ENCODE measurements around the gene PAX3. TPM values are rescaled to one million over a fixed set of nuclear protein-coding genes. Genes with fewer than 3 reads are reported as not detected.

The PAX3 gene
- total RNA-seq, 1 donor from 2014 or later = 0.25 TPM

- no peak overlapping the region for H3K4me3 Mint-ChIP-seq
- DNase-seq (ENCODE audit: low spot score in 2 of 2, unreplicated experiment in 2 of 2) = no peak
- no peaks in the 10 kb centered on the region for H3K36me3 Mint-ChIP-seq
- H3K27me3 Mint-ChIP-seq (ENCODE audit: low read depth) = peaks cover 83% of the 10 kb centered on the region
- no peak for TF ChIP-seq CTCF (IDR thresholded peaks at IDR 0.05; ENCODE audit: unreplicated experiment)
- no peak overlapping the region for H3K27ac Mint-ChIP-seq
- peaks cover 10% of the 10 kb centered on the region for H3K4me1 Mint-ChIP-seq
- no peaks in the 10 kb centered on the region for H3K9me3 Mint-ChIP-seq
Measured at GRCh38 chr2:222315443-222316121, 16.8 kb upstream of the PAX3 start.

GRCh38 chr2:222313816-222314215 is 15.0 kb upstream of the PAX3 start:
- no peak overlapping the region for H3K27ac Mint-ChIP-seq
- peaks cover 5% of the 10 kb centered on the region for H3K4me1 Mint-ChIP-seq
- no peak for TF ChIP-seq CTCF (IDR thresholded peaks at IDR 0.05; ENCODE audit: unreplicated experiment)
- no peaks in the 10 kb centered on the region for H3K9me3 Mint-ChIP-seq
- peaks cover 96% of the 10 kb centered on the region for H3K27me3 Mint-ChIP-seq (ENCODE audit: low read depth)
- no peaks in the 10 kb centered on the region for H3K36me3 Mint-ChIP-seq
- H3K4me3 Mint-ChIP-seq = no peak overlapping the region
- DNase-seq (ENCODE audit: low spot score in 2 of 2, unreplicated experiment in 2 of 2) = no peak

- no peak overlapping the region for H3K27ac Mint-ChIP-seq
- H3K36me3 Mint-ChIP-seq = no peaks in the 10 kb centered on the region
- peak in 1 of 2 experiments; percentile 38 for DNase-seq (ENCODE audit: low spot score in 2 of 2, unreplicated experiment in 2 of 2)
- peaks cover 100% of the 10 kb centered on the region for H3K27me3 Mint-ChIP-seq (ENCODE audit: low read depth)
- no peak for TF ChIP-seq CTCF (IDR thresholded peaks at IDR 0.05; ENCODE audit: unreplicated experiment)
- peaks cover 4% of the 10 kb centered on the region for H3K4me1 Mint-ChIP-seq
- no peaks in the 10 kb centered on the region for H3K9me3 Mint-ChIP-seq
- no peak overlapping the region for H3K4me3 Mint-ChIP-seq
Measured at GRCh38 chr2:222311978-222312738, 13.4 kb upstream of the PAX3 start.

- H3K36me3 Mint-ChIP-seq = no peaks in the 10 kb centered on the region
Measured at GRCh38 chr2:222311319-222311977, 12.7 kb upstream of the PAX3 start.

More at GRCh38 chr2:222311319-222311977, 12.7 kb upstream of the PAX3 start:
- Mint-ChIP-seq H3K9me3 (no peaks in the 10 kb centered on the region), H3K27ac (no peak overlapping the region), H3K4me1 (peaks cover 8% of the 10 kb centered on the region), H3K4me3 (no peak overlapping the region), H3K27me3 (ENCODE audit: low read depth) (peaks cover 100% of the 10 kb centered on the region)
- TF ChIP-seq CTCF (IDR thresholded peaks at IDR 0.05; ENCODE audit: unreplicated experiment) = no peak
- DNase-seq (ENCODE audit: low spot score in 2 of 2, unreplicated experiment in 2 of 2) = peak in 1 of 2 experiments; percentile 50

Data from mesothelial cell of epicardium (in vitro differentiated cells).